OCI-LY3 (cell line): ENCODE results near the gene PPP1R14B.

ENCODE experiments used
- H2AFZ ChIP-seq: fragments of 200-600, 300-600 bp; shearing (Covaris generic); 2 replicates; pipeline ENCODE4 v1.6.0; 2014; ENCODE audit warnings: antibody characterized with exemption, low read depth, low read length
- H3K27ac ChIP-seq: fragments of 200-600, 300-600 bp; sonication (generic); 2 replicates; pipeline ENCODE4 v1.5.1; 2014; ENCODE audit warnings: mild to moderate bottlenecking, low read length, moderate library complexity, mixed read lengths
- H3K27me3 ChIP-seq: fragments of 200-600, 300-600 bp; sonication (generic); 2 replicates; pipeline ENCODE4 v1.6.1; 2014; ENCODE audit warnings: low read depth, low read length, mixed read lengths
- H3K36me3 ChIP-seq: fragments of 200-600, 300-600 bp; sonication (generic); replicated peaks from 2 replicates; pipeline ENCODE3; 2014; ENCODE audit warnings: low read depth, low read length, mixed read lengths
- H3K4me1 ChIP-seq: fragments of 300-600, 200-600 bp; sonication (generic); 2 replicates; pipeline ENCODE4 v1.6.1; 2014; ENCODE audit warnings: low read length, mixed read lengths
- H3K4me2 ChIP-seq: fragments of 200-600, 300-600 bp; sonication (generic); 2 replicates; pipeline ENCODE4 v1.6.1; 2014; ENCODE audit warnings: low read length, mixed read lengths
- H3K4me3 ChIP-seq: fragments of 300-600, 200-600 bp; sonication (generic); 2 replicates; pipeline ENCODE4 v1.5.1; 2014; ENCODE audit warnings: antibody characterized with exemption, mild to moderate bottlenecking, low read length, moderate library complexity
- H3K79me2 ChIP-seq: fragments of 300-600, 200-600 bp; shearing (Covaris generic); 2 replicates; pipeline ENCODE4 v1.6.1; 2014; ENCODE audit warnings: mild to moderate bottlenecking, low read length, mixed read lengths
- H3K9ac ChIP-seq: fragments of 300-600, 200-600 bp; shearing (Covaris generic); 2 replicates; pipeline ENCODE4 v1.6.0; 2014; ENCODE audit warnings: mild to moderate bottlenecking, low read length, moderate library complexity
- H3K9me3 ChIP-seq: fragments of 200-600, 300-600 bp; shearing (Covaris generic); 2 replicates; pipeline ENCODE4 v1.6.1; 2014; ENCODE audit warnings: low read length, mixed read lengths; ENCODE audit not compliant: insufficient read depth
- H4K20me1 ChIP-seq: fragments of 200-600, 300-600 bp; sonication (generic); 2 replicates; pipeline ENCODE4 v1.6.1; 2016; ENCODE audit warnings: low read length, mixed read lengths; ENCODE audit not compliant: insufficient read depth
- EZH2phosphoT487 ChIP-seq: fragments of 200-600 bp; shearing (Covaris generic); IDR thresholded peaks from 2 replicates; pipeline ENCODE4 v1.6.1; 2018; ENCODE audit warnings: antibody characterized with exemption, mixed run types, low read depth
- TF ChIP-seq, protein P1 (sequence below): fragments of 200-600, 300-600 bp; sonication (generic); IDR thresholded peaks from 2 replicates; pipeline ENCODE4 v1.5.1; 2014; ENCODE audit warnings: antibody characterized with exemption, low read length, low read depth

Gene PPP1R14B

DNA sequence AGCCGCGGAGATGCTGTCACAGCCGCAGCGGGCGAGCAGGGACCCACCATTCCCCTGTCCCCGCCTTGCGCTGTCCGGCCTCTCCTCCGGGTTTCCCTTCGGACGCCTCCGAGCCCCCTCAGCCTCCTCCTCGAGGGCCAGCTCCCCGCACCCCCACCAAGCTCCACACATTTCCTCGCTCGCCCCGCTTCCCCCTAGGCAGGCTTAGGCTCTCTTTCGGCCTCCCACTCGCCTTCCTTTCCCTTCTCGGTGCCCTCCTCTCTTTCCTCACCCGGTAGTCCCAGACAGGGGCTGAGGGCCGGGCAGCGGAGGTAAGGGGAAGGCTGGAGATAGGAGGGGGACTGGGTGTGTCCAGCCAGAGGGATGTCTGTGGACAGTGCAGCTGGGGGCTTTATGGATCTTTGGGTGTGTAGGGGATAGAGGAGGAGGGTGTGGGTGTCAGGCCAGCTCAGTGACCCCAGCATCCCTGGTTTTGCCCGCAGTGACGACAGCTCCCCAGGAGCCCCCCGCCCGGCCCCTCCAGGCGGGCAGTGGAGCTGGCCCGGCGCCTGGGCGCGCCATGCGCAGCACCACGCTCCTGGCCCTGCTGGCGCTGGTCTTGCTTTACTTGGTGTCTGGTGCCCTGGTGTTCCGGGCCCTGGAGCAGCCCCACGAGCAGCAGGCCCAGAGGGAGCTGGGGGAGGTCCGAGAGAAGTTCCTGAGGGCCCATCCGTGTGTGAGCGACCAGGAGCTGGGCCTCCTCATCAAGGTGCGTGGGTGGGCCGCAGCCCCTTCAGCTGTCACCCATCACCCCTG lies 45.9 kb upstream of the PPP1R14B start:
- Histone ChIP-seq H3K9ac (no peak overlapping the region), H3K36me3 (no peaks in the 10 kb centered on the region), H4K20me1 (no peaks in the 10 kb centered on the region), H3K27me3 (peaks cover 16% of the 10 kb centered on the region; the same call in 1 of the 2 replicates), H3K4me1 (no peaks in the 10 kb centered on the region), H3K4me2 (no peak overlapping the region), H3K79me2 (no peaks in the 10 kb centered on the region), H3K27ac (no peak overlapping the region), H2AFZ (no peak overlapping the region), H3K4me3 (no peak overlapping the region), H3K9me3 (no peaks in the 10 kb centered on the region)
- TF ChIP-seq EZH2phosphoT487: no peak
- TF ChIP-seq, protein P1, sequence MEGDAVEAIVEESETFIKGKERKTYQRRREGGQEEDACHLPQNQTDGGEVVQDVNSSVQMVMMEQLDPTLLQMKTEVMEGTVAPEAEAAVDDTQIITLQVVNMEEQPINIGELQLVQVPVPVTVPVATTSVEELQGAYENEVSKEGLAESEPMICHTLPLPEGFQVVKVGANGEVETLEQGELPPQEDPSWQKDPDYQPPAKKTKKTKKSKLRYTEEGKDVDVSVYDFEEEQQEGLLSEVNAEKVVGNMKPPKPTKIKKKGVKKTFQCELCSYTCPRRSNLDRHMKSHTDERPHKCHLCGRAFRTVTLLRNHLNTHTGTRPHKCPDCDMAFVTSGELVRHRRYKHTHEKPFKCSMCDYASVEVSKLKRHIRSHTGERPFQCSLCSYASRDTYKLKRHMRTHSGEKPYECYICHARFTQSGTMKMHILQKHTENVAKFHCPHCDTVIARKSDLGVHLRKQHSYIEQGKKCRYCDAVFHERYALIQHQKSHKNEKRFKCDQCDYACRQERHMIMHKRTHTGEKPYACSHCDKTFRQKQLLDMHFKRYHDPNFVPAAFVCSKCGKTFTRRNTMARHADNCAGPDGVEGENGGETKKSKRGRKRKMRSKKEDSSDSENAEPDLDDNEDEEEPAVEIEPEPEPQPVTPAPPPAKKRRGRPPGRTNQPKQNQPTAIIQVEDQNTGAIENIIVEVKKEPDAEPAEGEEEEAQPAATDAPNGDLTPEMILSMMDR: no peak

DNA sequence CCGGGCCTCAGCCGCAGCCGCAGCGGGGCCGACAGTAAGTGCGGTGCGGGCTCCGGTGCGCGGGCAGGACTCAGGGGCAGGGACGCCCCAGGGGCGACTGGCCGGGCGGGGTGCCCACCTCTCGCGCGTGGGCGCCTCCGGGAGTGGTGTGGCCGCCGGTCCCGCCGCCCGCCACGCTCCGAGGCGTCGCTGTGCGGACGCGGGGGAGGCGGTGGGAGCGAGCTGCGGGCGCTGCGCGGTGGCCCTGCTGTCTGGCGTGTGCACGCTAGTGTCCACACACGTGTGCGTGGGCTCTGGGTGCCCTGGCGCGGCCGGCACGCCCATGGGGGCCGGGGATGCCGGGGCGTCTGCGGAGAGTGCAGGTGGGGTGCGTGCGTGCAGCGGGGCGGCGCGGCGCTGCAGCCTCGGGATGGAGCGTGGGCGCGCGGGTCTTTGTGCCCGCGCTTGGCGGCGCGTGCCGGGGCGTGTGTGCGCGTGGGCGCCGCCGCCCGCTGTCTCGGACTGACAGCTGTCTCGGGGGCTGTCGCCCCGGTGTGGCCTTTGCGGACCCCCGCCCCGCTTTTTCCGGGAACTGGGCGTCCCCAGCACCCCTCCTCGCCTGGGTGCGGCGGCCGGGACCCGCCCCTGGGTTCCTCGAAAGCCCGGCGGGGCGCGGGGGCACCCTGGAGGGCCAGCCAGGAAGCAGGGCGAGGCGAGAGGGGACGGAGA lies 45.2 kb upstream of the PPP1R14B start:
- Histone ChIP-seq H2AFZ (no peak overlapping the region), H3K36me3 (no peaks in the 10 kb centered on the region), H3K9ac (no peak overlapping the region), H3K9me3 (no peaks in the 10 kb centered on the region), H3K27me3 (peaks cover 16% of the 10 kb centered on the region; the same call in 1 of the 2 replicates), H3K79me2 (no peaks in the 10 kb centered on the region), H3K27ac (no peak overlapping the region), H3K4me1 (no peaks in the 10 kb centered on the region), H3K4me2 (no peak overlapping the region), H4K20me1 (no peaks in the 10 kb centered on the region), H3K4me3 (no peak overlapping the region)
- no peak for TF ChIP-seq EZH2phosphoT487
- TF ChIP-seq, protein P1: no peak

DNA sequence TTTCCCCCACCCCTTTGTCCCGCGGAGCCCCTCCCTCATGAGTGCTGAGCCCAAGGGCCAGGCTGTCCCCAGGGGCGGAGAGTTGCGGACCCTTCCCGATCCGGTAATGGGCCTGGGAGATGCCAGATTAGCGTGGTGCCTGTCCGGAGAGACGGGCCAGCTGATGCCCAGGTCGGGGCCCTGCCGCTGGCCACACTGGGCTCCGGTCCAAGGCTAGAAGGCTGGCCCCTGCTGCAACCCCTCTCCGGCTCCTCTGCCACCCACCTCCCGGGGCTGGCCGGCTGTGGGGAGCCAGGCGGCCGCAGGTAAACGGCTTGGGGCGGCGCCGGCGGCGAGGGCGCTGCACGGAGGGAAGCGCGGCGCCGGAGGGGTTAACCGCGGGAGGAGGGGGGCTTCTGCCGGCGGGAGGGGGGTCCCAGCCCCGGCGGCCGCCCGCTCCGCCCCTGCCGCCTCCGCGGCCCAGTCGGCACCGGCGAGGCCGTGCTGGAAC lies 44.6 kb upstream of the PPP1R14B start, which contains the start of gene KCNK4:
KCNK4 (plus strand) TSS at position 41 of the 490 bp plus-strand sequence. CDS start 1,717 bp downstream, outside the sequence.
- TF ChIP-seq EZH2phosphoT487: no peak
- TF ChIP-seq, protein P1: no peak
- Histone ChIP-seq H3K9ac (no peak within 1 kb of the TSS), H2AFZ (no peak within 1 kb of the TSS), H3K36me3 (no peaks in the 10 kb centered on the region), H3K27me3 (peaks cover 12% of the 10 kb centered on the region; the same call in 1 of the 2 replicates), H3K4me3 (no peak within 1 kb of the TSS), H3K4me2 (no peak within 1 kb of the TSS), H3K27ac (no peak within 1 kb of the TSS), H3K9me3 (no peaks in the 10 kb centered on the region), H4K20me1 (no peaks in the 10 kb centered on the region), H3K79me2 (no peaks in the 10 kb centered on the region), H3K4me1 (peaks cover 4% of the 10 kb centered on the region)
